ENCODE data around the gene CYTH3.
"Not testable (repeated sequence)": the region's sequence is repeated elsewhere in the genome, so short reads cannot be mapped to it uniquely, and the experiment has no call there.

Gene CYTH3

GRCh38 chr7:6164491-6164890, 107.9 kb downstream of the CYTH3 start:
- no peak for DNase-seq

- DNase-seq = no peak
These were observed 108.4 kb downstream of the CYTH3 start for GRCh38 chr7:6164010-6164409.

GRCh38 chr7:6163402-6163801, 109.0 kb downstream of the CYTH3 start:
- DNase-seq = no peak

GRCh38 chr7:6162650-6163366, 109.6 kb downstream of the CYTH3 start:
- DNase-seq = no peak

GRCh38 chr7:6162331-6162620, 110.1 kb downstream of the CYTH3 start:
- DNase-seq = no peak

- DNase-seq = no peak
These were observed 110.7 kb downstream of the CYTH3 start for GRCh38 chr7:6161463-6162330.

GRCh38 chr7:6160191-6160623, 112.2 kb downstream of the CYTH3 start:
- DNase-seq = no peak

- no peak for DNase-seq
These were observed 112.8 kb downstream of the CYTH3 start for GRCh38 chr7:6159524-6160031.

- DNase-seq = no peak
These were observed 113.3 kb downstream of the CYTH3 start for GRCh38 chr7:6159097-6159483.

GRCh38 chr7:6158424-6159096, 113.9 kb downstream of the CYTH3 start:
- no peak for DNase-seq

- DNase-seq = no peak
These were observed 114.6 kb downstream of the CYTH3 start for GRCh38 chr7:6157685-6158423.

- no peak for DNase-seq
These were observed 115.7 kb downstream of the CYTH3 start for GRCh38 chr7:6156734-6157133.

- DNase-seq = no peak
These were observed 116.8 kb downstream of the CYTH3 start for GRCh38 chr7:6155596-6155995.

- DNase-seq = no peak
These were observed 117.7 kb downstream of the CYTH3 start for GRCh38 chr7:6154542-6155404.

GRCh38 chr7:6153646-6154541, 118.5 kb downstream of the CYTH3 start:
- no peak for DNase-seq

- DNase-seq = no peak
These were observed 120.3 kb downstream of the CYTH3 start for GRCh38 chr7:6151994-6152735.

- not testable (repeated sequence) for DNase-seq
These were observed 120.9 kb downstream of the CYTH3 start for GRCh38 chr7:6151527-6151926.

GRCh38 chr7:6149996-6150395, 122.4 kb downstream of the CYTH3 start:
- DNase-seq = no peak

GRCh38 chr7:6148724-6149360, 123.6 kb downstream of the CYTH3 start:
- DNase-seq = no peak

- no peak for DNase-seq
These were observed 124.8 kb downstream of the CYTH3 start for GRCh38 chr7:6147627-6148026.
